Stimulated activated CD4-positive, alpha-beta T cell treated with anti-CD3 and anti-CD28 coated beads, Interleukin-1b, Interleukin-23, amount 100 ng/mL, for 1 hour (primary cell): ENCODE results near the gene FBXO4.
"Not testable (repeated sequence)": the region's sequence is repeated elsewhere in the genome, so short reads cannot be mapped to it uniquely, and the experiment has no call there.

Source experiments
- DNase-seq, 2 donors: peaks; one replicate each; pipeline ENCODE4 v3.0.0-alpha.2; 2020; ENCODE audit warnings: low read depth in 2 of 2

The FBXO4 gene

DNA sequence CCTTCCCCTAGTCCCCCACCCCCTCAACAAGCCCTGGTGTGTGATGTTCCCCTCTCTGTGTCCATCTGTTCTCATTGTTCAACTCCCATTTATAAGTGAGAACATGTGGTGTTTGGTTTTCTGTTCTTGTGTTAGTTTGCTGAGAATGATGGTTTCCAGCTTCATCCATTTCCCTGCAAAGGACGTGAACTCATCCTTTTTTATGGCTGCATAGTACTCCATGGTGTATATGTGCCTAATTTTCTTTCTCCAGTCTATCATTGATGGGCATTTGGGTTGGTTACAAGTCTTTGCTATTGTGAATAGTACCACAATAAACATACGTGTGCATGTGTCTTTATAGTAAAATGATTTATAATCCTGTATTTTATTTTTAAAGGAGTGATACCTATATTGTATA is 57.8 kb downstream of the FBXO4 start:
- DNase-seq = not testable (repeated sequence)

DNA sequence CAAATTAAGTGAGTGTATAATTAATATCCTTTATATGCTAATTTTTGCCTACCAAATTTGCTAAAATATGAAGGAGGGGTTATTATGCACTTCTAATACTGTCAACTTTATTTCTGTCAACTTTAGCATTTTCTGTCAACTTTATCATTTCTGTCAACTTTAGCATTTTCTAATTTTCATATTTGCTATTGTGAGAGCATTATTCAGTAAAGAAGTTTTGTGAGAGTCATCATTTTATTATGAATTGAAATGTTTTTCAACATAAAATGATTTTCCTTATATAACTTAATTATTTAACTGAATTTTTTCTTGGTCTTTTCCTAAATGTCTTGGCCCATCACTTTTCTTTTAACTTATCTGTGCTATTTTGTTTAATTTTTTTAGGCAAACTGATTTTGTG is 58.2 kb downstream of the FBXO4 start:
- DNase-seq = no peak

DNA sequence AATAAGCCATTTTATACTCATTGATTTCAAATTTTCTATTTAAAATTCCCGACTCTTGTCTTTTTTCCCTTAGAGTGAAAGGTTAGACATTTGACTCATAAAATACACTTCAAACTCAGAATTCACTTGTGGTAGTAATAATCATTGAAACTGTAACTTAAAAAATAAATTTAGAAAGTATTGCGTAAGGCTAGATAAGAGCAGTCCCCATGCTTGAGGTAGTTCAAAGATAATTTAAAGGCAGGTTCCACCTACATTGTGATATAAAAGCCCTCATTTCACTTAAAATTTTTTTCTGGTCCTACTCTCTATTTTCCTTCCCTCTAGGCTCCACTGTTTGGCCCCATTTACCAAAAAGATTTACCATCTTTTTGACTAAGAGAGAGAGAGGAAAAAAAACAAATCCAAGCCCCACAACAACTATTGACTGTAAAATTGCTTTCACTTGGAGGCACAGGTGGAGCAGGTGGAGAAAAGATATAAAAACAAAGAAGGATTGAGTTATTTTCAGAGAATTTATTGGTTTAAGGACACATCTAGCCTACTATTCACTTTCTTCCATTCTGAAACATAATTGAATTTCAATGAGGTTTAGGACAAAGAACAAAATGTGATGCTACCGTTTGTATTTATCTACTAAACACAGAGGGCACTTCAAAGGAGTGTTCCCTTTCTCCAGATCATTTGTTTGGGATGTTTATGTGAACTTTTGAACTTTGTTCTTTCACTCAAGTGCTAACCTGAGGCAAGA is 61.0 kb downstream of the FBXO4 start:
- DNase-seq = no peak
